ENCODE data around the gene ZNF850.
"Not testable (repeated sequence)": the region's sequence is repeated elsewhere in the genome, so short reads cannot be mapped to it uniquely, and the experiment has no call there.

ZNF850 gene

DNA sequence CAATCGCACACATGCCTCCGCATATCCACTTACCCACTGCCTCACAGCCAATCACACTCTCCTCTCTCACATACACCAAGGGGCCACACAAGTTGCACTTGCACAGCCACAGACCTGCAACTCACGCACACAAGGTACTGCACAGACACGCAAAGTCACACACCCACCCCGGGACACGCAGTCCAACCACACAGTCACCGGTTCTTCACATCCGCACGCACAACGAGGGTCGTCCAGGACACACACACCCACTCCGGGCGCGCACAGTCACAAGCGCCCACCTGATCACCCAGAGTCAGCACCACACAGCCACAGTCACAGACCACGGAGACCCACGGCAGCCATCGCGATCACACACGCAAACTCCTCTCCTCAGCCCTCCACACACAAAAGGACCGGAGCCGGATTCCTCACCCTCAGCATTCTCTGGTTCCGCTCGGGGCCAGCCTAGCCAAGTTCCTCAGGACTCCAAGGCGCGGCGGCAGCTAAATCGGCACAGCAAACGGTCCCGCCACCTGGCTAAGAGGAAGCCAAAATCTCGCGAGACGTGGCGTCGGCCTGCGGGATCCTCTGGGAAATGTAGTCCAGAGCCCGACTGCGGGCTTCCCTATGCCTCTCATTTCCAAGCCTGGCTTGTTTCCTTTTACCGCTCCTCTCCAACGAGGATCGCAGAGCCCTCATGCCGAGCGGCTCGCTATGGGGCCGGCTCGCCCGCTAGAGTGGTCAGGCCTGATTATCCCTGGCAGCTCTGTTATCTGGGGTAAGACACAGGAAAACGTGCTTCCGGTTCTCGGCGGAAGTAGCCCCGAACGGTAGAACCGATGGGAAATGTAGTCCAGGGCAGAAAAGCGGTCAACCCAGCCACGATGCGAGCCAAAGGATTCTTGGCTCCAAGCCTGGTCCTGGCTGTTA, at the start of gene ZNF850:
Gene ZNF850 (minus strand): TSS at position 497 of the 912 bp plus-strand sequence. CDS start 10,201 bp downstream, outside the sequence.
- DNase-seq (ENCODE audit: low read depth): peak; percentile 82

- DNase-seq (ENCODE audit: low read depth): no peak
These were observed 49.2 kb upstream of the ZNF850 start for GRCh38 chr19:36821758-36822157.

GRCh38 chr19:36819130-36819630, 46.6 kb upstream of the ZNF850 start:
- DNase-seq (ENCODE audit: low read depth): no peak

GRCh38 chr19:36807029-36807428, 34.4 kb upstream of the ZNF850 start:
- DNase-seq (ENCODE audit: low read depth): no peak

- no peak for DNase-seq (ENCODE audit: low read depth)
These were observed 32.8 kb upstream of the ZNF850 start for GRCh38 chr19:36805364-36805763.

GRCh38 chr19:36797786-36798108, 25.1 kb upstream of the ZNF850 start:
- DNase-seq (ENCODE audit: low read depth): no peak

DNA sequence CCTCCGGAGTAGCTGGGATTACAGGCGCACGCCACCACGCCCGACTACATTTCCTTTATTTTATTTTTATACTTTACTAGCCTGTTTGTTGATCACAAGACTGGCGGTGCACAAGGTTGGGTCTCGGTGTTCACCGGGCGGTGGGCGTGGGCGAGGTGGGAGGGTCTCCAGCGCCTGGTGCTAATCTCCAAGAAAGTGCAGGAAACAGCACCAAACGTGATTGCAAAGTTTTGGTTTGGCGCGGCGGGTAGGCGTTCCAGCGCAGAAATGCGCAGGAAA, 24.0 kb upstream of the ZNF850 start:
- no peak for DNase-seq (ENCODE audit: low read depth)

DNA sequence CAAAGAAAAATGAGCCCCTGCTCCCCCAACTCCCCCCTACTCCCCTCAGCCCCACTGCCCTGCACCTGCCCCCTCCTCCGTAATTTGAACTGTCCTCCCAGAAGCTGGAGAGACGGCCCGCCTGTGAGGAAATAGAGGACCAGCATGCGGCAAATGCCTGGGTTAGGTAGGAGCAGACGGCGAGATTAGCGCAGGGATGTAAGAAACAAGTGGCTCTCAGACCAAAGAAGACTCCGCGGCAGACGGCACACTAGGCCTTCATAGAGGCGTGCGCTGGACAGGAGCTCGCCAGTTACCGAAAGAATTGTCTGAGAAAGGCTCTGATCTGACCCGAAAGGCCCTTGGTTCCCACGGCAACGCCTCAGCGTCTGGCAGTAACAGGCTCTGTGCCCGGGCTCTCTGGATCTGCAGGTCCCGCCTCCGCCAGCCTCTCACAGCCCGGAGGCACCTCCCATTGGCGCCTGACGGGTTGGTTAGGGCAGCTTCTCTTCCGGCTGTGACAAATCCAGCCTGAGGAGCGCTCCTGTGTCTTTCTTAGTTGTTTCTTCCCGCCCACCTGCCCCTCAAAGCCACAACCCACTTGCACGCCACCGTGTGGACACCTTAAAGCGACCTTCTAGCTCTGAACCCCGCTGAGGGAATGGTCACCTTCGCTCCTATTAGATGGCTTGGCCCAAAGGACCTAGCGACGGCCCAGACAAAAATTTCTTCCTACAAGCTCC, 19.0 kb upstream of the ZNF850 start:
- not testable (repeated sequence) for DNase-seq (ENCODE audit: low read depth)

DNA sequence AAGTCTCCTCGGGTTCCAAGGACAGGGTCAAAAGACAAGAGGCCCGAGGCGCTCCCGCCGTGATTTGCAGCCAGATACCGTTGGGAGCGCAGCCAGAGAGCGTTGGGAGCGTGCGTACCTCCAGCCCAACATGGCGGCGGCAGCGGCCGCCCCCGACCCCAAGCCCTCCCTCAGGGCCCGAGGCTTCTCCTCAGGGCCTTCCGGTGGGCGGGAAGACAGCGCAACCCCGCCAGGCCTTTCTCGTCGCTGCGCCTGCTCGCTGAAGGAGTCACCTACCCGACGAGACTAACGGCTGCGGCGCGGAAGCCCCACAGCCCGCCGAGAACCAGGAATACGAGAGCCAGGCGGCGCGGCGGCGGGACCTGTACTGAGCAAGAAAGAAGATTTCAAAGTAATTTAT, 3.2 kb upstream of the ZNF850 start:
- DNase-seq (ENCODE audit: low read depth): no peak

GRCh38 chr19:36773223-36773579, 594 bp upstream of the ZNF850 start:
- no peak for DNase-seq (ENCODE audit: low read depth)

- DNase-seq (ENCODE audit: low read depth): no peak
These were observed 1.1 kb downstream of the ZNF850 start for GRCh38 chr19:36771261-36772231.

DNA sequence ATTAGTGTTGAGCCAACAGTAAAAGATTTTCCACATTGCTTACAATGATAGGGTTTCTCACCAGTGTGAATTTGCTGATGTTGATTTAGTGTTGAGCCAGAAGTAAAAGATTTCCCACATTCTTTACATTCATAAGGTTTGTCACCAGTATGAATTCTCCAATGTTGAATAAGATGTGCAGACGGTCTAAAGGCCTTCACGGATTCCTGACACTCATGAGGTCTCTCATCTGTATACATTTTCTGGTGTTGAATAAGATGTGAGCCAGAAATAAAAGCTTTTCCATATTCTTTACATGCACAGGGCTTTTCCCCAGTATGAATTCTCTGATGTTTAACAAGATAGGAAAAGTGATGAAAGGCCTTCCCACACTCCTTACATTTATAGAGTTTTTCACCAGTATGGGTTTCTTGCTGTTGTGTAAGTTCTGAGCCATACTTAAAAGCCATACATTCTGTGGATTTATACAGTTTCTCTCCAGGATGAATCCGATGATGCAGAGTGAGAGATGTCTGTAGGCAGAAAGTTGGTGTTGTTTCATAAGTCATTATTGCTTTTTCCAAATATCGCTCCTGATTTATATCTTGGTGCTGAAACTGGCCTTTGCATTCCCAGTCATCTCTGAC, 22.4 kb downstream of the ZNF850 start:
- DNase-seq (ENCODE audit: low read depth): no peak

GRCh38 chr19:36749613-36750012, 23.0 kb downstream of the ZNF850 start:
- not testable (repeated sequence) for DNase-seq (ENCODE audit: low read depth)

GRCh38 chr19:36748431-36749275, 24.0 kb downstream of the ZNF850 start:
- no peak for DNase-seq (ENCODE audit: low read depth)

DNA sequence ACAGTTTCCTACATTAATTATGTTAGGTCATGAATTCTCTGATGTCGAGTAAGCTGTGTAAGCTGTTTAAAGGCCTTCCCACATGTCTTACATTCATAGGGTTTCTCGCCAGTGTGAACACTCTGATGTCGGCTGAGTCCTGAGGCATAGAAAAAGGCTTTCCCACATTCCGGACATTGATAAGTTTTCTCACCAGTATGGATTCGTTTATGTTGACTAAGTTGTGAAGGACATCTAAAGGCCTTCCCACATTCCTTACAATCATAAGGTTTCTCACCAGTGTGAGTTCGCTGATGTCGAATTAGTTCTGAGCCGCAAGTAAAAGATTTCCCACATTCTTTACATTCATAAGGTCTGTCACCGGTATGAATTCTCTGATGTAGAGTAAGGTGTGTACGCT, 24.9 kb downstream of the ZNF850 start:
- DNase-seq (ENCODE audit: low read depth): no peak

DNA sequence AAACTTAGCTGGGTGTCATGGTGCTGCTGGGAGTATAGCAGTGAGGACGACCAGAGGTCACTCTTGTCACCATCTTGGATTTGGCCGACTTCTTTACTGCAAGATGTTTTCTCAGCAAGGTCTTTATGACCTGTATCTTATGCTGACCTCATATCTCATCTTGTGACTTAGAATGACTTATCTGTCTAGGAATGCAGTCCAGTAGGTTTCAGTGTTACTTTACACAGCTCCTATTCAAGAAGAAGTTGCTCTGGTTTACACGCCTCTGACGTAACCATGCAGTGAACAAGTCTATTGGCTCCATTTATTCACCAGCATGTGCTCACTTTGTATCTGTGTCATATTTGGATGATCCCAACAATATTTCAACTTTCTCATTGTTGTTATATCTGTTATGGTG, 26.7 kb downstream of the ZNF850 start:
- DNase-seq (ENCODE audit: low read depth): no peak

GRCh38 chr19:36736166-36736565, 36.4 kb downstream of the ZNF850 start:
- DNase-seq (ENCODE audit: low read depth): not testable (repeated sequence)

DNA sequence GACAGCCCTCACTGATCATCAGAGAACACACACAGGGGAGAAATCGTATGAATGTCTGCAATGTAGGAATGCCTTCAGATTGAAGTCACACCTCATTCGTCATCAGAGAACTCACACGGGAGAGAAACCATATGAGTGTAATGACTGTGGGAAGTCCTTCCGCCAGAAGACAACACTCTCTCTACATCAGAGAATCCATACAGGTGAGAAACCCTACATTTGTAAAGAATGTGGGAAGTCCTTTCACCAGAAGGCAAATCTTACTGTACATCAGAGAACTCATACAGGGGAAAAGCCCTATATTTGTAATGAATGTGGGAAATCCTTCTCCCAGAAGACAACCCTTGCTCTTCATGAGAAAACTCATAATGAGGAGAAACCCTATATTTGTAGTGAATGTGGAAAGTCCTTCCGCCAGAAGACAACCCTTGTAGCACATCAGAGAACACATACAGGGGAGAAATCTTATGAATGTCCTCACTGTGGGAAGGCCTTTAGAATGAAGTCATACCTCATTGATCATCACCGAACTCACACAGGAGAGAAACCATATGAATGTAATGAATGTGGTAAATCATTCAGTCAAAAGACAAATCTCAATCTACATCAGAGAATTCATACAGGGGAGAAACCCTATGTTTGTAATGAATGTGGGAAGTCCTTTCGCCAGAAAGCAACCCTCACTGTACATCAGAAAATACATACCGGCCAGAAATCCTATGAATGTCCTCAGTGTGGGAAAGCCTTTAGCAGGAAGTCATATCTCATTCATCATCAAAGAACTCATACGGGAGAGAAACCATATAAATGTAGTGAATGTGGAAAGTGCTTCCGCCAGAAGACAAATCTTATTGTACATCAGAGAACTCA, 52.7 kb downstream of the ZNF850 start:
- DNase-seq (ENCODE audit: low read depth): no peak

GRCh38 chr19:36709423-36709822, 63.2 kb downstream of the ZNF850 start:
- no peak for DNase-seq (ENCODE audit: low read depth)

- DNase-seq (ENCODE audit: low read depth): no peak
These were observed 65.5 kb downstream of the ZNF850 start for GRCh38 chr19:36707134-36707533.
